ENCODE results near the gene GLI3.

Gene GLI3

DNA sequence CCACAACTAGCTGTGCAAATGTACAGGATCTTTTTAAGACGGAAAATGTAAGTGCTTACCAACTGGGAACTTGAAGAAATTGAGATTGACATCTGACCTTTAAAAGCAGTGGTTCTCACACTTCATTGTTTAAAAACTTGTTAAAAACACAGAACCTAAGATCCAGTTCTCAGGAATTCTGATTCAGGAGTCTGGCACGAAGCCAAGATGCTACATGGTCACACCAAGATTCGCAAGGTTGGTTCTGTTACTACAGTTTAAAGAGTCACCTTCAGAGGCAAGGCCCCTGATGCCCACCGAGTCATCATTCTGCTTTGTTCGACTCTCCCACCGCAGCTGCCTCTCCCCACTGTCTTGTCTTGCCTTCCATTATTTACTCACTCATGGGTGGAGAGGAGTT, 113.3 kb downstream of the GLI3 start:
- Histone ChIP-seq H3K27me3 (replicated peaks; ENCODE audit: insufficient read depth, low read length) (no peaks in the 10 kb centered on the region), H3K4me1 (ENCODE audit: low read length) (no peaks in the 10 kb centered on the region), H3K4me2 (ENCODE audit: low read depth, low read length) (no peak overlapping the region), H2AFZ (ENCODE audit: low read length) (no peak overlapping the region), H4K20me1 (ENCODE audit: insufficient read depth, low read length) (no peaks in the 10 kb centered on the region), H3K36me3 (replicated peaks; ENCODE audit: insufficient read depth, low read length) (no peaks in the 10 kb centered on the region), H3K9me3 (replicated peaks; ENCODE audit: insufficient read depth, low read length) (no peaks in the 10 kb centered on the region), H3F3A (ENCODE audit: insufficient read depth, low read length) (no peaks in the 10 kb centered on the region), H3K9ac (ENCODE audit: low read length) (no peak overlapping the region), H3K4me3 (ENCODE audit: low read length) (no peak overlapping the region), H3K27ac (ENCODE audit: low read length) (no peak overlapping the region), H3K9me2 (replicated peaks; ENCODE audit: insufficient read depth, low read length) (no peaks in the 10 kb centered on the region), H3K79me2 (ENCODE audit: low read length) (no peaks in the 10 kb centered on the region)
- DNase-seq = no peak
- TF ChIP-seq EZH2phosphoT487 (IDR thresholded peaks at IDR 0.05; ENCODE audit: low read length) (no peak), EZH2 (optimal IDR thresholded peaks at IDR 0.05; ENCODE audit: low read depth, low read length) (no peak)
- TF ChIP-seq, protein P1, sequence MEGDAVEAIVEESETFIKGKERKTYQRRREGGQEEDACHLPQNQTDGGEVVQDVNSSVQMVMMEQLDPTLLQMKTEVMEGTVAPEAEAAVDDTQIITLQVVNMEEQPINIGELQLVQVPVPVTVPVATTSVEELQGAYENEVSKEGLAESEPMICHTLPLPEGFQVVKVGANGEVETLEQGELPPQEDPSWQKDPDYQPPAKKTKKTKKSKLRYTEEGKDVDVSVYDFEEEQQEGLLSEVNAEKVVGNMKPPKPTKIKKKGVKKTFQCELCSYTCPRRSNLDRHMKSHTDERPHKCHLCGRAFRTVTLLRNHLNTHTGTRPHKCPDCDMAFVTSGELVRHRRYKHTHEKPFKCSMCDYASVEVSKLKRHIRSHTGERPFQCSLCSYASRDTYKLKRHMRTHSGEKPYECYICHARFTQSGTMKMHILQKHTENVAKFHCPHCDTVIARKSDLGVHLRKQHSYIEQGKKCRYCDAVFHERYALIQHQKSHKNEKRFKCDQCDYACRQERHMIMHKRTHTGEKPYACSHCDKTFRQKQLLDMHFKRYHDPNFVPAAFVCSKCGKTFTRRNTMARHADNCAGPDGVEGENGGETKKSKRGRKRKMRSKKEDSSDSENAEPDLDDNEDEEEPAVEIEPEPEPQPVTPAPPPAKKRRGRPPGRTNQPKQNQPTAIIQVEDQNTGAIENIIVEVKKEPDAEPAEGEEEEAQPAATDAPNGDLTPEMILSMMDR (IDR thresholded peaks at IDR 0.05; ENCODE audit: low read length) = no peak

DNA sequence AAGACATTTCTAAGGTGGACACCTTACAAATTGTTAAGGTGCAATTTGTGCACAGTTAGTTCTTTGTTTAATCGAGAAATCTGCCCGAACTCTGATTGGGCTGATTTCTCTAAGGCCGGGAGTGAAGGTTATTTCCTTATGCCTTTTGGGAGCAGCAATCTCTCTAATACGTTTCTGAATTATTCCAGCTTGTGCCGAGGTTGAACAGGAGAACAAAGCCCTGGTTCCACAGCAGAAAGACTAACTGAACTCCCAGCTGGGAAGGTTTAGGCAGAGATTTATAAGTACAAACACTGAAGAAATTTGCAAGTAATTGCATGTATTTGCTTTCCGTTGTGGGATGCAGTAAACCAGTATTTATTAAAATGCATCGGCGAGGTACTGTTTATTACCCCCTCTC, 116.8 kb downstream of the GLI3 start:
- Histone ChIP-seq H3K4me2 (ENCODE audit: low read depth, low read length) (no peak overlapping the region), H3K9me2 (replicated peaks; ENCODE audit: insufficient read depth, low read length) (no peaks in the 10 kb centered on the region), H3K9ac (ENCODE audit: low read length) (no peak overlapping the region), H3F3A (ENCODE audit: insufficient read depth, low read length) (no peaks in the 10 kb centered on the region), H3K9me3 (replicated peaks; ENCODE audit: insufficient read depth, low read length) (no peaks in the 10 kb centered on the region), H3K4me3 (ENCODE audit: low read length) (no peak overlapping the region), H3K27me3 (replicated peaks; ENCODE audit: insufficient read depth, low read length) (no peaks in the 10 kb centered on the region), H3K27ac (ENCODE audit: low read length) (no peak overlapping the region), H3K79me2 (ENCODE audit: low read length) (no peaks in the 10 kb centered on the region), H2AFZ (ENCODE audit: low read length) (no peak overlapping the region), H4K20me1 (ENCODE audit: insufficient read depth, low read length) (no peaks in the 10 kb centered on the region), H3K4me1 (ENCODE audit: low read length) (no peaks in the 10 kb centered on the region), H3K36me3 (replicated peaks; ENCODE audit: insufficient read depth, low read length) (no peaks in the 10 kb centered on the region)
- no peak for DNase-seq
- TF ChIP-seq, protein P1 (IDR thresholded peaks at IDR 0.05; ENCODE audit: low read length) = no peak
- TF ChIP-seq EZH2 (optimal IDR thresholded peaks at IDR 0.05; ENCODE audit: low read depth, low read length) (no peak), EZH2phosphoT487 (IDR thresholded peaks at IDR 0.05; ENCODE audit: low read length) (no peak)

DNA sequence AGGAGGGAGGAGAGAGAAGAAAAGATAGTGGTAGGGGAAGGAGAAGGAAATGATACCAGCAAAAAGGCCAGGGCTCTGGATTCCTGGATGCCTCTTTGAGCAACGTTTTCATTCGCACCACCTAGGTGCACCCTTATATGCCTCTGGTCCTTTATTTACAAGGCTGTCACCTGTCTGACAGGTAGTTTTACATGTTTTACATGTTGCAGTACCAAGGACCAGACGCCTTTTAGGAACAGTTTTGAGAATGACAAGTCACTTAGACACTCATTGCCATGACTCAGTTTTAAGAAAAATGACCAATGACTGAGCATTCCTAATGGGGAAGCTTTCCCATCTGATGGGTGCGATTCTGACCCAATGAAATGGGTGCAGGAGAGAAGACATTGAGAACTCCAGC, 119.8 kb downstream of the GLI3 start:
- Histone ChIP-seq H3K27ac (ENCODE audit: low read length) (no peak overlapping the region), H3K9me3 (replicated peaks; ENCODE audit: insufficient read depth, low read length) (no peaks in the 10 kb centered on the region), H3K4me1 (ENCODE audit: low read length) (no peaks in the 10 kb centered on the region), H3K27me3 (replicated peaks; ENCODE audit: insufficient read depth, low read length) (no peaks in the 10 kb centered on the region), H3K9me2 (replicated peaks; ENCODE audit: insufficient read depth, low read length) (no peaks in the 10 kb centered on the region), H3K36me3 (replicated peaks; ENCODE audit: insufficient read depth, low read length) (no peaks in the 10 kb centered on the region), H3K9ac (ENCODE audit: low read length) (no peak overlapping the region), H3K4me2 (ENCODE audit: low read depth, low read length) (no peak overlapping the region), H3K79me2 (ENCODE audit: low read length) (no peaks in the 10 kb centered on the region), H2AFZ (ENCODE audit: low read length) (no peak overlapping the region), H3F3A (ENCODE audit: insufficient read depth, low read length) (no peaks in the 10 kb centered on the region), H4K20me1 (ENCODE audit: insufficient read depth, low read length) (no peaks in the 10 kb centered on the region), H3K4me3 (ENCODE audit: low read length) (no peak overlapping the region)
- no peak for DNase-seq
- TF ChIP-seq EZH2 (optimal IDR thresholded peaks at IDR 0.05; ENCODE audit: low read depth, low read length) (no peak), EZH2phosphoT487 (IDR thresholded peaks at IDR 0.05; ENCODE audit: low read length) (no peak)
- TF ChIP-seq, protein P1 (IDR thresholded peaks at IDR 0.05; ENCODE audit: low read length) = no peak
